Measurements from ENCODE around the gene ADSS1. TPM values are rescaled to one million over a fixed set of nuclear protein-coding genes. Genes with fewer than 3 reads are reported as not detected.

The ADSS1 gene
- total RNA-seq, 4 donors from 2014 or later = 4.4 to 11.3 (median 7.1) TPM; not detected in 1

DNA sequence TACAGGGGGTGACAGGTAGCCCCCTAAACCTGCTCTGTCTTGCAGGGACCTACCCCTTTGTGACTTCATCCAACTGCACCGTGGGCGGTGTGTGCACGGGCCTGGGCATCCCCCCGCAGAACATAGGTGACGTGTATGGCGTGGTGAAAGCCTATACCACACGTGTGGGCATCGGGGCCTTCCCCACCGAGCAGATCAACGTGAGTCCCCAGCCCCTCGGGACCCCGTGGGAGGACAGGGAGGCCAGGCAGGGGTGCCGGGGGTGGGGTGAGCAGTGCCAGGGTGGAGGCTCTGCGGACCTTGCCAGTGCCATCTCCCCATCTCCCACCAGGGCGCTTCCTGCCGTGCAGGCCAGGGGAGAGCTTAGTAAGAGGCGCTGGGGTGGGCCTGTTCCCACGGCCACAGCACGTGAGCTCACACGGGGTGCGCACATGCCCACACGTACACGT is 17.8 kb downstream of the ADSS1 start:
- Histone ChIP-seq H3K4me1 (peaks cover 5 to 13% (median 8%) of the 10 kb centered on the region in 4 donors), H3K36me3 (no peaks in the 10 kb centered on the region), H3K9me3 (no peaks in the 10 kb centered on the region), H3K27ac (no peak overlapping the region), H3K27me3 (no peaks in the 10 kb centered on the region), H3K4me3 (no peak overlapping the region)
- intact Hi-C loops (cut with DNase I; ENCODE audit: low total_unique reads) = no loop called here
- 88% methylated on average over 23 of the region's 23 CpGs; no CpG with 5 or more reads in 1 of the 2 donors for WGBS, 2 donors (ENCODE audit: low coverage in 1 of 2)
- DNase-seq = no peak
- TF ChIP-seq POLR2AphosphoS5 (IDR thresholded peaks at IDR 0.05) = no peak
- TF ChIP-seq, protein P1, sequence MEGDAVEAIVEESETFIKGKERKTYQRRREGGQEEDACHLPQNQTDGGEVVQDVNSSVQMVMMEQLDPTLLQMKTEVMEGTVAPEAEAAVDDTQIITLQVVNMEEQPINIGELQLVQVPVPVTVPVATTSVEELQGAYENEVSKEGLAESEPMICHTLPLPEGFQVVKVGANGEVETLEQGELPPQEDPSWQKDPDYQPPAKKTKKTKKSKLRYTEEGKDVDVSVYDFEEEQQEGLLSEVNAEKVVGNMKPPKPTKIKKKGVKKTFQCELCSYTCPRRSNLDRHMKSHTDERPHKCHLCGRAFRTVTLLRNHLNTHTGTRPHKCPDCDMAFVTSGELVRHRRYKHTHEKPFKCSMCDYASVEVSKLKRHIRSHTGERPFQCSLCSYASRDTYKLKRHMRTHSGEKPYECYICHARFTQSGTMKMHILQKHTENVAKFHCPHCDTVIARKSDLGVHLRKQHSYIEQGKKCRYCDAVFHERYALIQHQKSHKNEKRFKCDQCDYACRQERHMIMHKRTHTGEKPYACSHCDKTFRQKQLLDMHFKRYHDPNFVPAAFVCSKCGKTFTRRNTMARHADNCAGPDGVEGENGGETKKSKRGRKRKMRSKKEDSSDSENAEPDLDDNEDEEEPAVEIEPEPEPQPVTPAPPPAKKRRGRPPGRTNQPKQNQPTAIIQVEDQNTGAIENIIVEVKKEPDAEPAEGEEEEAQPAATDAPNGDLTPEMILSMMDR (IDR thresholded peaks at IDR 0.05) = no peak
- no peak for TF ChIP-seq POLR2A (IDR thresholded peaks at IDR 0.05)
- no peak for TF ChIP-seq EP300 (IDR thresholded peaks at IDR 0.05; ENCODE audit: low read depth)
- in situ Hi-C loops (cut with MboI; ENCODE audit: low pct_ligation_motif_present in 1 of 4, low pct_unique_long_range_greater_than_20kb in 1 of 4, low sequenced_read_pairs in 3 of 4) = no loop called here

DNA sequence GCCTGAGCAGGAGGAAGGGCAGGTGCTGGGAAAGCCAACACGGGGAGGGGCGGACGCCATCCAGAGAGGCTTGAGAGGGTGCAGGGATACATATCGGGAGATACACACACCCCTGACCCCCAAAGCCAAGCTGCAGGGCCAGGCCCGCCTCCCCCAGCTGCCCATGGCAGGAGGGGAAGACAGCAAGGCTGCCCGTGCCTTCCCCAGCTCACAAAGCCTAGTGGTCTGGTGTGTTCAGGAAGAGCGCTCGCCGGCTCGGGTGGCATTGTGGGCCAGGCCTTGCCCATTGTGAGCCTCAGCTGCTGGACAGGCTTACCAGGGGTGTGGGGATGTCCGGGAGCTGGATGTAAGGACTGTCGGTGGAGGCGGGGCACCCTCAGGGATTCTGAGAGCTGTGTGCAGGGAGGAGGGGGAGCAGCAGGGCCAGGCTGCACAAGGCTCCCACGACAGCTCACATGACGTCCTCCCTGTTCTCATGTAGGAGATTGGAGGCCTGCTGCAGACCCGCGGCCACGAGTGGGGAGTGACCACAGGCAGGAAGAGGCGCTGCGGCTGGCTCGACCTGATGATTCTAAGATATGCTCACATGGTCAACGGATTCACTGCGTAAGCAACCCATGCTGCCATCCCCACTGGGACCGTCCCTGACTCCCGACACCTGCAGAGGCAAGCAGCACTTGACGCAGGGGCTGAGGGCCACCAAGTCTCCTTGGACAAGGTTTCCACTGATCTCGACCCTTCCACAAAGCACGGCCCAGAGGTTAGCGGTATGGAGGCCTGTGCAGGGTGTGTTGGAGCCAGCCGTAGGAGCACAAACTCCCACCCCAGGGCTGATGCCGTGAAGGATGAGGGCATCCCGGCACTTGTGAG is 18.8 kb downstream of the ADSS1 start:
- in situ Hi-C loops (cut with MboI; ENCODE audit: low pct_ligation_motif_present in 1 of 4, low pct_unique_long_range_greater_than_20kb in 1 of 4, low sequenced_read_pairs in 3 of 4) = no loop called here

DNA sequence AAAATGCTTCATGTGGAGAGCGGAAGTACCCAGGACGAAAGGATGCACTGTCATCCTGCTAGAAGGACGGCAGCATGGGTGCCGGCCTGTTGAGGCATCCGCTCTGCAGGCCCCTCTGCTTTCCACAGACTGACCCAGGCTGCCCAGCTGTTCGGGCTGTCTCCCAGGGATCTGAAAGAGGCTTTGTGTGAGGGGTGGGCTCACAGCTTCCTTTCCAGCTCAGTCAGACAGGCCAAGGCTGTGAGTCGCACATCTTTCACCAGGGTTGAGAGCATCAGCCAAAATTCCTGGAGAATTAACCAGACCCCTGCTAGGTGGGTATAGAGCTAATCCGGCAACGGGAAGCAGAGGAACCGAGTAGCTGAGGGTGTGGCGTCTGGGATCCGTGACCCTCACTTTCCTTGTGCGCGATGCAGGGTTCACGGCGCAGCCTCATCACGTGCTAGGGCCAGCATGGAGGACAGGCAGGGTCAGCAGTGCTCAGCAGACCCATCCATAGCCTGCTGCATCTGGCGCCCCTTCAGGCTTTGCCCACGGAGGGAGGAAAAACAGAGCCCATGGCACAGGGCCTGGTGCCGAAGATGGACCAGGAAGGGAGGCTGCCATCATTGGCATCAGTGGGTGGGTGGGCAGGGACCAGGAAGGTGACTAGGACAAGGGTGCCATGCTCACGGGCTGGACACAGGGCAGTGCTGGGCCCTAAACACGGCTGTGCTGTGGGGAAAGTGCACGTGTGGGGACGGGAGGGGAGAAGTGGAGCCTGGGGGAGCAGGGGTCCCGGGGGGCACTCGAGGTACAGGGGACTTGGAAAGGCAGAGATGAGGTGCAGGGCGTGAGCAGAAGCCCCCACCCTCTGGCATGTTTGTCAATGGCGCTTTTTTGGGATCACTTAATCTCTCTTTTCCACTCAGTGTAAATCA is 19.7 kb downstream of the ADSS1 start:
- Histone ChIP-seq H3K36me3 (no peaks in the 10 kb centered on the region), H3K27ac (no peak overlapping the region), H3K27me3 (no peaks in the 10 kb centered on the region), H3K9me3 (no peaks in the 10 kb centered on the region), H3K4me3 (no peak overlapping the region), H3K4me1 (peaks cover 16 to 32% (median 21%) of the 10 kb centered on the region in 4 donors)
- WGBS, 2 donors (ENCODE audit: low coverage in 1 of 2) = 89 to 97% methylated on average over 5 to 28 of the region's 28 CpGs
- in situ Hi-C loops (cut with MboI; ENCODE audit: low pct_ligation_motif_present in 1 of 4, low pct_unique_long_range_greater_than_20kb in 1 of 4, low sequenced_read_pairs in 3 of 4) (no loop called here), intact Hi-C loops (cut with DNase I; ENCODE audit: low total_unique reads) (no loop called here)
- no peak for TF ChIP-seq EP300 (IDR thresholded peaks at IDR 0.05; ENCODE audit: low read depth)
- TF ChIP-seq, protein P1 (IDR thresholded peaks at IDR 0.05) = no peak
- no peak for DNase-seq

More for the DNA sequence above, 18.8 kb downstream of the ADSS1 start:
- no peaks in the 10 kb centered on the region for H3K36me3 ChIP-seq
- 84 to 85% methylated on average over 4 to 30 of the region's 32 CpGs for WGBS, 2 donors (ENCODE audit: low coverage in 1 of 2)
- H3K27me3 ChIP-seq = no peaks in the 10 kb centered on the region
- intact Hi-C loops (cut with DNase I; ENCODE audit: low total_unique reads) = no loop called here
- TF ChIP-seq, protein P1 (IDR thresholded peaks at IDR 0.05) = no peak
- TF ChIP-seq EP300 (IDR thresholded peaks at IDR 0.05; ENCODE audit: low read depth) (no peak), POLR2A (IDR thresholded peaks at IDR 0.05) (no peak), POLR2AphosphoS5 (IDR thresholded peaks at IDR 0.05) (no peak)
- no peak for DNase-seq
- H3K4me1 ChIP-seq = peaks cover 13 to 23% (median 16%) of the 10 kb centered on the region in 4 donors
- H3K4me3 ChIP-seq = no peak overlapping the region
- H3K27ac ChIP-seq = no peak overlapping the region
- H3K9me3 ChIP-seq = no peaks in the 10 kb centered on the region

DNA sequence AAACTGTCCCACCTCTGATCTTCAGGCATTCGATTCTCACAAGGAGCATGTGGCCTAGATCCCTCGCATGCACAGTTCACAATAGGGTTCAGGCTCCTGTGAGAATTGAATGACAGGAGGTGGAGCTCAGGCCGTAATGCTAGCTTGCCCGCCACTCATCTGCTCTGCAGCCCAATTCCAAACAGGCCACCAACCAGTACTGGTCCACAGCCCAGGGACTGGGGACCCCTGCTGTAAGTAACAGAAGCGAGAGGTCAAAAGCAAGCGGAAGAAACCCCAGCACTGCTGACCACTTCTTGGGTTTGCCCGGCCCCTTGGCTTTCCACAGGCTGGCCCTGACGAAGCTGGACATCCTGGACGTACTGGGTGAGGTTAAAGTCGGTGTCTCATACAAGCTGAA is 20.5 kb downstream of the ADSS1 start:
- no peak for DNase-seq
- Histone ChIP-seq H3K27ac (no peak overlapping the region), H3K36me3 (no peaks in the 10 kb centered on the region), H3K4me3 (no peak overlapping the region), H3K4me1 (peaks cover 18 to 40% (median 28%) of the 10 kb centered on the region in 4 donors), H3K27me3 (no peaks in the 10 kb centered on the region), H3K9me3 (no peaks in the 10 kb centered on the region)
- in situ Hi-C loops (cut with MboI; ENCODE audit: low pct_ligation_motif_present in 1 of 4, low pct_unique_long_range_greater_than_20kb in 1 of 4, low sequenced_read_pairs in 3 of 4) (no loop called here), intact Hi-C loops (cut with DNase I; ENCODE audit: low total_unique reads) (no loop called here)
- 93% methylated on average over 10 of the region's 10 CpGs; no CpG with 5 or more reads in 1 of the 2 donors for WGBS, 2 donors (ENCODE audit: low coverage in 1 of 2)
- TF ChIP-seq, protein P1 (IDR thresholded peaks at IDR 0.05) = no peak
- TF ChIP-seq POLR2A (IDR thresholded peaks at IDR 0.05) = no peak
- no peak for TF ChIP-seq POLR2AphosphoS5 (IDR thresholded peaks at IDR 0.05)
- TF ChIP-seq EP300 (IDR thresholded peaks at IDR 0.05; ENCODE audit: low read depth) = no peak

All from transverse colon (tissue), 4 donors.